Fibroblast of lung (primary cell): Measurements from ENCODE around the gene LBX1.

Experiments
- CTCF ChIP-seq, 2 donors: IDR thresholded peaks in 1 of 2; conservative IDR thresholded peaks in 1 of 2; 1 replicate in 1 of 2; 2 replicates in 1 of 2; pipeline ENCODE4 v1.5.1; 2011 to 2012; ENCODE audit warnings: low read length in 2 of 2, control low read depth in 1 of 2, inconsistent platforms in 1 of 2, low read depth in 1 of 2, mild to moderate bottlenecking in 1 of 2
- EZH2 ChIP-seq: IDR thresholded peaks from 2 replicates; pipeline ENCODE4 v1.5.1; 2012; ENCODE audit warnings: low read length, control low read depth, mild to moderate bottlenecking; ENCODE audit errors: missing control alignments

GRCh38 chr10:101228966-101229265, 347 bp downstream of the LBX1 start:
- TF ChIP-seq CTCF (conservative IDR thresholded peaks at IDR 0.05 in 1 of 2, IDR thresholded peaks at IDR 0.05 in 1 of 2; ENCODE audit: low read depth in 1 of 2, low read length in 2 of 2): no peak
- no peak for TF ChIP-seq EZH2
